COLO829 (cell line): Measurements from ENCODE around the gene CLNK.

Experiments used
- DNase-seq: peaks from one replicate; pipeline ENCODE4 v3.0.0; 2012; ENCODE audit warnings: low spot score

CLNK gene

DNA sequence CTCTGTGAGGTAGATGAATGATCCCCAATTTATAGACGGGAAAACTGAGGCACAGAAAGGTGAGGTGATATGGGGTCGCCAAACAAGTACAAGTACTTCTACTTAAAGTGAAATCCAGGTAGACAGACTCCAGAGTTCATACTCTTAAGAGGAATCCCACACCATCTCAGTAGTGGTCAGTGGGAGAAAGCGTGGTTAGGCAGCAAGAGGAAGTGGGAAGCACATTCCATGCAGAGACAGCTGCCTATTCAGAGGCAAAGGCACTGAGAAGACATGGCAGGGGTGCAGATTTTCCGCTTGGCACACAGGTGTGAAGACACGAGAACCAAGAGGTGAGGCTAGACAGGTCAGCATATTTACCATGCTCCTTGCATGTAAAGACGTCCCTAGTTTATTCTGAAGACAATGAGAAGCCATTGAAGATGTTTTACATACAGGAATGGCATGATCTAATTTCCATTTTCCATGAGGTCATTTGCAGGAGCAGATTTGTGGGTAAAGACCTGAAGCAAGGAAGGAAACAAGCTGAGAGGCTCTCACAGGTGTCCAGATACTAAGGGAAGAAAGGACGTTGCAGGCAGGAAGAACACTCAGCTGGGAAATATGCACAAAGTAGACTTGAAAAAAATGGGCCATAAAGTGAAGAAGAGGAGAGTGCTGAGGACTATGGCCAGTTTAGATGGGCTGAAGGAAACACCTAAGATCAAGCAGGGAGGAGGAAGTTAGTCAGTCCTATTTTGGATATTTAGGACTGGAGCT, 17.3 kb upstream of the CLNK start:
- DNase-seq, result no peak

GRCh38 chr4:10701161-10701560, 16.6 kb upstream of the CLNK start:
- DNase-seq, result no peak

GRCh38 chr4:10698172-10698571, 13.6 kb upstream of the CLNK start:
- DNase-seq, result no peak

GRCh38 chr4:10697086-10697485, 12.5 kb upstream of the CLNK start:
- no peak for DNase-seq

GRCh38 chr4:10696253-10696652, 11.7 kb upstream of the CLNK start:
- DNase-seq, result no peak

GRCh38 chr4:10694828-10695209, 10.3 kb upstream of the CLNK start:
- DNase-seq, result no peak

DNA sequence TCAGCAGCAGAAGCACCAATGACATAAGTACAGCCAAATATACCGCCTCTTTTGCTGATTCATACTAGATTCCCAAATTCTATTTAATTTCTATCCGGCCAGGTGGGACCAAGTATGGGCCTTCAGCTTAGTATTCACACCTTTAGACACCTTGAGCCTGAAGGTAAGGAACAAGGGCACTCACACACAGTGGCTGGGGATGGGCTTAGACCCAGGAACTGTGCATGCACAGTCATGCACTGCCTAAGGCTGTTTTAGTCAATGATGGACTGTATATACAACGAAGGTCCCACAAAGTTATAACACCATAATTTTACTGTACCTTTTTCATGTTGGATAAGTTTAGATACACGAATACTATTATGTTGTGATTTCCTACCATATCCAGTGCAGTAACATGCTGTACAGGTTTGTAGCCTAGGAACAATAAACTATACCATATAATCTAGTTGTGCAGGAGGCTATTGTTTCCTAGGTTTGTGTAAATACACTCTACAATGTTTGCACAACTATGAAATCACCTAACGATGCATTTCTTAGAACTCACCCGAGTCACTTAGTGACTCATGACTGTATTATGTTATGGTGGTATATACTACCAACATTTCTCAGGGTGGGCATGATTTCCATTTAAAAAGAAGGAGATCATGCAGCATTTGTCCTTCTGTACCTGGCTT, 9.7 kb upstream of the CLNK start:
- DNase-seq, result no peak

- no peak for DNase-seq
These were observed 7.1 kb upstream of the CLNK start for GRCh38 chr4:10691651-10692050.

- no peak for DNase-seq
These were observed 5.8 kb upstream of the CLNK start for GRCh38 chr4:10690185-10690907.

DNA sequence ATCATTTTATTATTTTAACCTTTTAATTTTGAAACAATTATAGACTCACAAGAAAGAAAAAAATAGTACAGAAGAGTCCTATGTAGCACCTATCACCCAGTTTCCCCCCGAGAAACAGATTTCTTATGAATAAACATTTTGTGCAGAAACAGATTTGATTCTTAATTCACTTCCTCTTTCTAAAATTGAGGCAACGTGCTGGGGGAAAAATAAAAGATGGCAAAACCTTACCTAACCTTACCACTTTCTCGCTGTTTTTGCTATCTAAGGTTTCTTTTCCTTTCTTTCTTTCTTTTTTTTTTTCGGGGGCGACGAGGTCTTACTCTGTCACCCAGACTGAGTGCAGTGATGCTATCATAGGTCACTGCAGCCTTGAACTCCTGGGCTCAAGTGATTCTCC, 4.3 kb upstream of the CLNK start:
- DNase-seq, result no peak

DNA sequence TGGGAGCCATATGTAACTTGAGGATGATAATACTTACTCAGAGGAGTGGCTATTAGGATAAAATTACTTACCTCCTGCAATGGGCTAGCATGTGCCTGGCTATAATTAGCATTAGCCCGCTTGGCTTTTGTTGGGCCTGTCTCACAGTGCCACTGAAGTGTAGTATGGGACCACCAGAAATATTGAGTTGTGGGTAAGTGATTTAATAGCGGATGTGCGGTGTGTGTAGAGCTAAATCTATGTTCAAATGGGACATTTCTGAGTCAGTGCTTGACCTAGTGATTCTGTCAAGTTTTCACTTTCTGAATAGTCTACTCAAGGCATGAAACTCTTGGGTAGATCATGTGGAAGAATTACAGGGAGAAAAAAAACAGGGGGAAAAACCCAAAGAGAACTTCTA, 3.5 kb upstream of the CLNK start:
- no peak for DNase-seq

DNA sequence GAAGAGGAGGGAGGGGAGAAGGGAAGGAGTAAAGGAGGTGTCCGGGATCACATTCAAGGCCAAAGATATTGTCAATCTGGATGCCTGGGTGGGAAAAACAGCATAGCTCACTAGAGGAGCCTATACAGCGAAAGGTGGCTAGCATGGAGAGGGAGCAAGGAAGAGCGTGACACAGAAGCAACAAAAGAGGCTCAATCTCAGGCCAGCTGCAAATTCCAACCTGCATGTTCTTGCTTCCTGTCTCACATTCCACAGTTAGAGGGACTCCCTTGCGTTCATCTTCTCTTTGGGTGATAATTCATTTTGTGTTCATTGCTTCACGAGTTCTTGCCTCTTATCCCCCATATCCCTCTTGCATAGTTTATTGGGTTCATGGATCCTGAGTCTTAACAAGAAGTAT, 3.0 kb upstream of the CLNK start:
- DNase-seq, result no peak

- DNase-seq, result no peak
These were observed 2.2 kb downstream of the CLNK start for GRCh38 chr4:10682397-10682796.

DNA sequence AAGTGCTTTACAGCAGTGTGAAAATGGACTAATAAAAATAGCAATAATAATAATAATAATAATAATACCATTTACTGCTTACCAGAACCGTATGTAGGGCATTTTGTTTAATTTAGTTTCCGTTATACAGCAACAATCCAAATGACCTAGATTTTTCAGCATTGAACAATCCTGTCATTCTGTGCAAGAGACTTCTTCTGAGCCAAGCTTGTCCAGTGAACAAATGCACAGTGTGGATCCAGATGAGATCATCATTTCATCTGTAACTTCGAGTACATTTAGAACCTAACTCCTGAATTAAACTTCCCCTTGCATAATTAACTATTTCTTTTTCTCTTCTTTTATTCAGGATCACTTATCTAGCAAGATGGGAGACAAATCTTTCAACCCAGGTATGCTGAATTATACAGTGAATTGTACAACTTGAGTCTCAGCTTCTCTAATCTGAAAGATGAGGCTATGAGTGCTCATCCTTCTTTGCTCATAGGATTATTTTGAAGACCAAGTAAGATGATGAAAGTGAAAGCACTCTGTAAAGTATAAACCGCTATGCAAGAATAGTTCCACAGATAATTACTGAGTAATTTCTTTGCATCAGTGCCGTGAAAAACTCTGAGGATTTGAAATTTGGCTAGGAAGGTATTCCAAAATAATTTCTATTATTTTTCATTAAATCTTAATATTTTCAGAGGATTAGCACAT, 6.6 kb downstream of the CLNK start:
- DNase-seq, result no peak

DNA sequence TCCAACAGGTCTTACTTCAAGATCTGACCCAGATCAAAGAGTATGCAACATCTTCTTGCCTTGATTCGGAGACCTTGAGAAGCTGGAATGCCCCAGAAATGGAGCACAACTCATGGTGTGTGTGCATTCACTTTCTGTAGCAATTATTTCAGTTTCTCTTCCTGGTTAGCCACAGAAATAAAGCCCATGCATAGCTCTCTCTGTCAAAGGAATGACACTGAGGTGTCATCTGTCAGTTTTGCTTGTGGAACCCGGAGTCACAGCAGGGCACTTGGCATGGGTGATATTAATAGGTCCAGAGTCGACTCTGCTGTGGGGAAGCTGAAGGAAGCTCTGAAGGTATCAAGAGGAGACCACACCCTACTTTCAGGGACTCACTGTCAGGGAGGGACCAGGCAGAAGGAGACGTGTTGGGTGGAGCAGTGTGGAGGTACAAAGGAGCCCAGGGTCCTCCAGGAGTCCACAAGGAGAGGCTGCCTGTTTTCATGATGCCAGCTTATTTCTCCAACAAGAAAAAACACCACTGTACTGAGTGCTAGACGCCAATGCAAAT, 10.7 kb downstream of the CLNK start:
- DNase-seq, result no peak

DNA sequence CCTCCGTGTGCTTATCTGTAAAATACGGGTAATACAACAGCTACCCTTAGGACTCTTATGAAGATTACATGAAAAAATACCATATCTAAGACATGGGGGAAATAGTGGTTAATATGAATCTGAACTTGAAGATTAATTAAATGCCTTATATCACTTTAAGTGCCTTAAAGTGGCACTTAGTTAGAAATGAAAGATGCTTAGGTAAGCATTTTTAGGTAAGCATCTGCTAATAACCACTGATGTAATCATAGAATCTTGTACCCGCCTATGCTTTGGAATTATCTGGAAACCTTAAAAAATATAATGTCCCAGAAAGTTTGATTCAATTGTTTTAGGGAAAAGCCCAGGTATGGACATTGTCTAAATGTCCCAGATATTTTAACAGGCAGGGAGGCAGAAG, 12.2 kb downstream of the CLNK start:
- DNase-seq, result no peak

DNA sequence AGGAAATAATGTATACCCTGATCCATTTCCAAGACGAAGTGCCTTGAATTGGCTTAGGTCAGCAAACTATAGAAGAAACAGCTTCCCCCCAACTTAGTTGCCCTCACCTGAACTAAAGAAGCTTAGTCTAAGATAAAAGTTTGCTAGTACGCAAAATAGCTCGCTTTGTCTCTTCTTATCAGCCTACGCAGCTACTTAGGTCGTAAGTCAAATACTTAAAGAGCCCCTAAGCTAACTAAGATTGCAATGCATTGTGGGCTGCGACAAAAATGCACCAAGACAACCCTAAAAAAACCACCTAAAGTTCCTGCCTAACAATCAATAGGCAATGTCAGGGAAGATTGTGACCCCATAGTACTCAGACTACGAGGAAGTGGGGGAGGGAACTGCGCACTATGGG, 12.8 kb downstream of the CLNK start:
- DNase-seq, result no peak

DNA sequence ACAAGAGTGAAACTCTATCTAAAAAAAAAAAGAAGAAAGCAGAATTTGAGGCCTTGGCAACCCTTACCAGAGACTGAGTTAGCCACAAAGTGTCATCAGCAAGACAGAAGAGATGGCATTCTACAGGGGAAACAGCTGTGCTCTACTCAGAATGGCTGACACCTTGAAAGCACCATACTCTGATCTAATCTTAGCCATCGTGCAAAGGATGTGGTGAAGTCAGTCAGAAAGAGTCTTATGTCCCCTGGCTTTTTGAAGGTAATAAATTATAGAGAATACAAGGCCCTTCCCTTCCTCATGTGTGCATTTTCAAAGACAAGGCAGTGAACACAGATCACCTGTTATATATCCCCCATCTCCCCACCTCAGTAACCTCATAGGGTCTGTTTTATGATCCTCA, 13.2 kb downstream of the CLNK start:
- DNase-seq, result no peak

- DNase-seq, result no peak
These were observed 14.2 kb downstream of the CLNK start for GRCh38 chr4:10670321-10670720.

DNA sequence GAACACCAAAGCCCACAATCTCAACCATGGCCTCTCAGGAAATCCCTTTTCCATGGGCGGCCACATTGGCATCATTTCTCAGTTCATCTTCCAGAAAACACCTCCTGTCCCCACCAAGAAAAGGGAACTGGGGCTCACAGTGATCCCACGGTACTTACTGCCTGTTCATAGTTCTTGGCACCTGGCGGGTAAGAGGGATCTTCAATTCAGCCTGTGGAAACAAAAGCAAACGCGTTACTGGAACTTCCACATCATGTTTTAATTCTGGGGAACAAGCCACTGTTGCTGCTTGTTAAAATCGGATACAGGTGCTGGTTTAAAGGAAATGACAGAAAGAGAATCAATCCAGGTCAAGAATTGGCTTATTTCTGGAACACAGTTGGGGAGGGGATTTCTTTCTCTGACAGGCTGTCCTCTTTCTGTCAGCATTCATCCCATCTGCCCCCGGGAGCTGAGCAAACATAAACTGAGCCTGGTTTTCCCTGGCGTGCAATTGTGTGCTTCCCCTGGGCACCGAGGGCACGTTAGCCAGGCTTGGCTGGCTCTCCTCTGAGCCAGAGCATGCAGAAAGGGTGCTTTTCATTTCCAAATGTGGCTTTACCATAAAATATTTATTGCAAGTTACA, 16.8 kb downstream of the CLNK start:
- no peak for DNase-seq

DNA sequence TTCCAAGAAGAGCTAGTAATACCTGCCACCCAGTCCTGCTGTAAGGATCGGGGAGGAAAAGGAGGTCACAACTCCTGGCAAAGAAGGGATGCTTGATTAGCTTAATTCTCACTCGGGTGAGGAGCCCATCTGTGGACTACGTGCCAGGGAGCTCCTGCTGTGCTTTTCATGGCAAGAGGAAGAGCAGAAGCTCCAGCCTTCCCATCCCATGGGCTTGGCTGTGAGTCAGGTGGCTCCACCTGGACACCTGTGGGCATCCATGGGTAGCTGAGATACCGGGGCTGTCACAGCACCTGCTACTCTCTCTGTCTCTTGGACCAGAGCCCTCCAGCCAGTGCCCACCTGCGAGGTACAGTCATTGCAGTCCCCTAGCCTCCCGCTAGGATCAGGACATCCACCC, 18.0 kb downstream of the CLNK start:
- no peak for DNase-seq

DNA sequence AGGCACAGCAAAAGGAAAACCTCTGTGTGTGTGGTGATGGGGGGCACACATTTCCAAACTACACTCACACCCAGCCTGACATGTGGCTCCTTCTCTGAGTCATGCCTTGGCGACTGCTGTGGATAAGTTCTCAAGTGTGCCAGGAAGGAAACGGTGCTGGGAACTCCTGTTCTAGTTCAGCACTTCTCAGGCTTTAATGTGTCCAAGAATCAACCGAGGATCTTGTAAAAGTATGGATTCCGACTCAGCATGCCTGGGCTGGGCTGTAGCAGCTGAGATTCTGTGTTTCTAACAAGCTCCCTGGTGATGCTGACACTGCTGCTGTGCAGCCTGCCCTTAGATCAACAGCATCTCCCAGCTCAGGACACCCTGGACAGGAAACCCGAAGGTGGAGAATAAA, 20.2 kb downstream of the CLNK start:
- no peak for DNase-seq
